ENCODE data around the gene SEC16B.

The SEC16B gene

GRCh38 chr1:177902266-177902665, 67.6 kb downstream of the SEC16B start:
- DNase-seq: no peak

- DNase-seq: no peak
Observed at GRCh38 chr1:177897998-177898654, 71.7 kb downstream of the SEC16B start.

GRCh38 chr1:177897281-177897997, 72.4 kb downstream of the SEC16B start:
- DNase-seq: no peak

Data from right kidney (tissue), 1 donor.